A673 (cell line): ENCODE data around the gene ARHGAP6. TPM values are rescaled to one million over a fixed set of nuclear protein-coding genes. Genes with fewer than 3 reads are reported as not detected.

Experiments used
- BruUV-seq: library from RNA; stranded (reverse); fragments of 400-500 nt; replicated peaks from 2 replicates; lab custom pipeline; 2021; lab: Mats Ljungman, UMichigan
- CTCF ChIA-PET: fragments of 300-600 bp; sonication (Branson Sonifier 250); formaldehyde crosslinking; loops from one replicate; lab custom pipeline; 2022; ENCODE audit warnings: antibody characterized with exemption; lab: Charles Lee
- POLR2A ChIA-PET: fragments of 300-600 bp; sonication (Branson Sonifier 250); formaldehyde crosslinking; loops from one replicate; lab custom pipeline; 2022; ENCODE audit warnings: antibody characterized with exemption; ENCODE audit not compliant: low non-redundant PET; lab: Charles Lee
- DNase-seq: peaks from one replicate; pipeline ENCODE4 v3.0.0-alpha.2; 2015; ENCODE audit warnings: low spot score
- H3K27ac ChIP-seq: fragments of 200-600 bp; sonication (generic); 2 replicates; pipeline ENCODE4 v1.5.1; 2016; ENCODE audit warnings: mixed run types, low read depth, mild to moderate bottlenecking, mixed read lengths, antibody characterized with exemption, low read length; ENCODE audit not compliant: poor library complexity, severe bottlenecking
- H3K27me3 ChIP-seq: fragments of 200-600 bp; sonication (generic); replicated peaks from 2 replicates; pipeline ENCODE4 v1.6.1; 2017; ENCODE audit warnings: mixed run types, low read depth, mild to moderate bottlenecking, mixed read lengths, antibody characterized with exemption, low read length; ENCODE audit not compliant: insufficient read depth, poor library complexity
- H3K36me3 ChIP-seq: fragments of 200-600 bp; sonication (generic); 2 replicates; pipeline ENCODE4 v1.6.1; 2016; ENCODE audit warnings: mixed run types, mild to moderate bottlenecking, mixed read lengths, antibody characterized with exemption, low read length; ENCODE audit not compliant: insufficient read depth, poor library complexity, severe bottlenecking
- H3K4me1 ChIP-seq: fragments of 200-600 bp; sonication (generic); 2 replicates; pipeline ENCODE4 v1.6.1; 2017; ENCODE audit warnings: mixed run types, mild to moderate bottlenecking, mixed read lengths, antibody characterized with exemption, low read length; ENCODE audit not compliant: insufficient read depth, poor library complexity, severe bottlenecking
- H3K4me3 ChIP-seq: fragments of 200-600 bp; sonication (generic); 2 replicates; pipeline ENCODE4 v1.5.1; 2016; ENCODE audit warnings: low read depth, mixed run types, mild to moderate bottlenecking, mixed read lengths, low read length; ENCODE audit not compliant: poor library complexity, severe bottlenecking
- H3K9me3 ChIP-seq: fragments of 200-600 bp; sonication (generic); 2 replicates; pipeline ENCODE4 v1.6.1; 2016; ENCODE audit warnings: mixed run types, low read depth, mild to moderate bottlenecking, mixed read lengths, antibody characterized with exemption, low read length; ENCODE audit not compliant: poor library complexity, severe bottlenecking
- EZH2 ChIP-seq: fragments of 200-600 bp; sonication (generic); IDR thresholded peaks from 2 replicates; pipeline ENCODE4 v1.6.1; 2017; ENCODE audit warnings: borderline replicate concordance, low read depth, mild to moderate bottlenecking, mixed read lengths, antibody characterized with exemption, low read length; ENCODE audit not compliant: poor library complexity, severe bottlenecking
- intact Hi-C: fragments of 100-400 bp; cut with micrococcal nuclease; formaldehyde crosslinking; loops from one replicate; pipeline ENCODE4 v1.10.0; 2022; ENCODE audit not compliant: unreplicated experiment
- total RNA-seq: library from RNA; stranded (reverse); gene quantifications from 2 replicates; pipeline ENCODE4 v1.2.3, GENCODE V29; 2021
- TF ChIP-seq, protein P1 (sequence below): fragments of 300-800, 200-600 bp; sonication (generic); conservative IDR thresholded peaks from 2 replicates; pipeline ENCODE4 v1.5.1; 2017; ENCODE audit warnings: low read depth, mild to moderate bottlenecking, antibody characterized with exemption, low read length, moderate library complexity, mixed read lengths

The ARHGAP6 gene
- total RNA-seq, 1 experiment from 2014 or later = not detected

- TF ChIP-seq, protein P1, sequence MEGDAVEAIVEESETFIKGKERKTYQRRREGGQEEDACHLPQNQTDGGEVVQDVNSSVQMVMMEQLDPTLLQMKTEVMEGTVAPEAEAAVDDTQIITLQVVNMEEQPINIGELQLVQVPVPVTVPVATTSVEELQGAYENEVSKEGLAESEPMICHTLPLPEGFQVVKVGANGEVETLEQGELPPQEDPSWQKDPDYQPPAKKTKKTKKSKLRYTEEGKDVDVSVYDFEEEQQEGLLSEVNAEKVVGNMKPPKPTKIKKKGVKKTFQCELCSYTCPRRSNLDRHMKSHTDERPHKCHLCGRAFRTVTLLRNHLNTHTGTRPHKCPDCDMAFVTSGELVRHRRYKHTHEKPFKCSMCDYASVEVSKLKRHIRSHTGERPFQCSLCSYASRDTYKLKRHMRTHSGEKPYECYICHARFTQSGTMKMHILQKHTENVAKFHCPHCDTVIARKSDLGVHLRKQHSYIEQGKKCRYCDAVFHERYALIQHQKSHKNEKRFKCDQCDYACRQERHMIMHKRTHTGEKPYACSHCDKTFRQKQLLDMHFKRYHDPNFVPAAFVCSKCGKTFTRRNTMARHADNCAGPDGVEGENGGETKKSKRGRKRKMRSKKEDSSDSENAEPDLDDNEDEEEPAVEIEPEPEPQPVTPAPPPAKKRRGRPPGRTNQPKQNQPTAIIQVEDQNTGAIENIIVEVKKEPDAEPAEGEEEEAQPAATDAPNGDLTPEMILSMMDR = no peak
- no peak for TF ChIP-seq EZH2
- H3K27ac ChIP-seq = no peak overlapping the region
- no peaks in the 10 kb centered on the region for H3K9me3 ChIP-seq
- H3K36me3 ChIP-seq = no peaks in the 10 kb centered on the region
- H3K27me3 ChIP-seq = no peaks in the 10 kb centered on the region
- BruUV-seq = no TSS peak
- intact Hi-C loops = loop anchor here (10.0 kb wide), 1 partner anchor 405 kb away; no protein-coding TSS in a partner anchor
- no peak overlapping the region for H3K4me3 ChIP-seq
- H3K4me1 ChIP-seq = no peaks in the 10 kb centered on the region
- POLR2A ChIA-PET = no interaction called here
- DNase-seq = no peak
- CTCF ChIA-PET = no interaction called here
Observed at GRCh38 chrX:11130136-11130535, 535.6 kb downstream of the ARHGAP6 start.

GRCh38 chrX:11129534-11130105, 536.1 kb downstream of the ARHGAP6 start:
- ChIA-PET POLR2A (no interaction called here), CTCF (no interaction called here)
- intact Hi-C loops = loop anchor here (10.0 kb wide), 1 partner anchor 405 kb away; no protein-coding TSS in a partner anchor
- no TSS peak for BruUV-seq
- DNase-seq = no peak
- Histone ChIP-seq H3K36me3 (no peaks in the 10 kb centered on the region), H3K4me3 (no peak overlapping the region), H3K27me3 (no peaks in the 10 kb centered on the region), H3K27ac (no peak overlapping the region), H3K9me3 (no peaks in the 10 kb centered on the region), H3K4me1 (no peaks in the 10 kb centered on the region)
- no peak for TF ChIP-seq EZH2
- TF ChIP-seq, protein P1 = no peak

GRCh38 chrX:11125060-11125459, 540.7 kb downstream of the ARHGAP6 start:
- Histone ChIP-seq H3K27ac (no peak overlapping the region), H3K36me3 (no peaks in the 10 kb centered on the region), H3K27me3 (no peaks in the 10 kb centered on the region), H3K9me3 (no peaks in the 10 kb centered on the region), H3K4me3 (no peak overlapping the region), H3K4me1 (no peaks in the 10 kb centered on the region)
- intact Hi-C loops = no loop called here
- ChIA-PET CTCF (no interaction called here), POLR2A (no interaction called here)
- no peak for DNase-seq
- TF ChIP-seq, protein P1 = no peak
- no peak for TF ChIP-seq EZH2
- no TSS peak for BruUV-seq
